Stimulated activated CD4-positive, alpha-beta T cell treated with anti-CD3 and anti-CD28 coated beads, TNF-alpha, amount 100 ng/mL, for 4 hours (primary cell): ENCODE results near the gene STXBP6.
"Not testable (repeated sequence)": the region's sequence is repeated elsewhere in the genome, so short reads cannot be mapped to it uniquely, and the experiment has no call there.

Experiments
- DNase-seq, 3 experiments: peaks; one replicate each; pipeline ENCODE4 v3.0.0-alpha.2; 2020; ENCODE audit warnings: low read depth in 3 of 3

Gene STXBP6

GRCh38 chr14:24803426-24803825, 246.5 kb downstream of the STXBP6 start:
- not testable (repeated sequence) for DNase-seq

GRCh38 chr14:24802236-24802635, 247.7 kb downstream of the STXBP6 start:
- no peak for DNase-seq

GRCh38 chr14:24801024-24801423, 248.9 kb downstream of the STXBP6 start:
- no peak for DNase-seq

- DNase-seq: no peak
Observed at GRCh38 chr14:24798911-24799462, 251.0 kb downstream of the STXBP6 start.

GRCh38 chr14:24795406-24795805, 254.5 kb downstream of the STXBP6 start:
- DNase-seq: no peak

GRCh38 chr14:24794644-24795305, 255.2 kb downstream of the STXBP6 start:
- no peak for DNase-seq

GRCh38 chr14:24790196-24790595, 259.8 kb downstream of the STXBP6 start:
- DNase-seq: no peak

GRCh38 chr14:24789378-24789884, 260.5 kb downstream of the STXBP6 start:
- DNase-seq: no peak

- no peak for DNase-seq
Observed at GRCh38 chr14:24785698-24786097, 264.2 kb downstream of the STXBP6 start.

GRCh38 chr14:24784981-24785380, 265.0 kb downstream of the STXBP6 start:
- no peak for DNase-seq

- DNase-seq: no peak
Observed at GRCh38 chr14:24783791-24784190, 266.2 kb downstream of the STXBP6 start.

GRCh38 chr14:24780281-24780680, 269.7 kb downstream of the STXBP6 start:
- no peak for DNase-seq

- DNase-seq: no peak
Observed at GRCh38 chr14:24777678-24778077, 272.3 kb downstream of the STXBP6 start.

- DNase-seq: no peak
Observed at GRCh38 chr14:24775950-24776349, 274.0 kb downstream of the STXBP6 start.

GRCh38 chr14:24774187-24774915, 275.6 kb downstream of the STXBP6 start:
- no peak for DNase-seq

- not testable (repeated sequence) for DNase-seq
Observed at GRCh38 chr14:24773564-24773963, 276.4 kb downstream of the STXBP6 start.

GRCh38 chr14:24766434-24766833, 283.5 kb downstream of the STXBP6 start:
- DNase-seq: no peak

GRCh38 chr14:24761141-24761540, 288.8 kb downstream of the STXBP6 start:
- DNase-seq: no peak
